H1 (cell line): Measurements from ENCODE around the gene SUSD1. TPM values are rescaled to one million over a fixed set of nuclear protein-coding genes. Genes with fewer than 3 reads are reported as not detected.

Source experiments
- CTCF ChIA-PET: fragments of 300-600 bp; sonication (Branson Sonifier 250); formaldehyde crosslinking; loops from one replicate; lab custom pipeline; 2021; ENCODE audit not compliant: partially characterized antibody; lab: Charles Lee
- POLR2A ChIA-PET: fragments of 300-600 bp; sonication (Branson Sonifier 250); formaldehyde crosslinking; loops from one replicate; lab custom pipeline; 2021; ENCODE audit warnings: inconsistent platforms; ENCODE audit not compliant: partially characterized antibody; lab: Charles Lee
- DNase-seq, 2 experiments: peaks; one replicate each; pipeline versions ENCODE4 v3.0.0 to v3.0.0-alpha.2; 2010 to 2022; ENCODE audit warnings: low spot score in 2 of 2, low read depth in 1 of 2, mixed read lengths in 1 of 2
- FAIRE-seq: peaks from 2 replicates; lab custom pipeline; 2011; peaks lifted over from hg19 to GRCh38; lab: Jason Lieb, UNC
- H2AFZ ChIP-seq: 2 replicates; pipeline ENCODE4 v1.8.1; 2012; ENCODE audit warnings: low read length, inconsistent platforms
- H2AK5ac ChIP-seq: 2 replicates; pipeline ENCODE4 v1.6.1; 2013; ENCODE audit warnings: low read depth, low read length
- H2BK120ac ChIP-seq: replicated peaks from 2 replicates; pipeline ENCODE3; 2013; ENCODE audit warnings: low read depth, low read length, inconsistent platforms
- H2BK12ac ChIP-seq: 2 replicates; pipeline ENCODE4 v1.6.1; 2013; ENCODE audit warnings: low read depth, low read length
- H2BK15ac ChIP-seq: 2 replicates; pipeline ENCODE4 v1.6.1; 2013; ENCODE audit warnings: low read length
- H2BK20ac ChIP-seq: 2 replicates; pipeline ENCODE4 v1.6.1; 2013; ENCODE audit warnings: low read length
- H2BK5ac ChIP-seq: 2 replicates; pipeline ENCODE4 v1.6.1; 2013; ENCODE audit warnings: low read depth, low read length
- H3K14ac ChIP-seq: 2 replicates; pipeline ENCODE4 v1.6.1; 2013; ENCODE audit warnings: inconsistent platforms; ENCODE audit not compliant: insufficient read length
- H3K18ac ChIP-seq: 2 replicates; pipeline ENCODE4 v1.6.1; 2013; ENCODE audit warnings: low read length; ENCODE audit errors: extremely low read depth
- H3K23ac ChIP-seq: 2 replicates; pipeline ENCODE4 v1.6.1; 2013; ENCODE audit warnings: inconsistent platforms; ENCODE audit not compliant: insufficient read length
- H3K23me2 ChIP-seq: 2 replicates; pipeline ENCODE4 v1.6.1; 2013; ENCODE audit warnings: low read depth, low read length
- H3K27ac ChIP-seq: 2 replicates; pipeline ENCODE4 v1.6.1; 2011; ENCODE audit warnings: low read depth, low read length, inconsistent platforms
- H3K27me3 ChIP-seq, 4 experiments: replicated peaks in 1 of 4; 1 replicate in 1 of 4; 2 replicates in 3 of 4; pipeline versions ENCODE4 v1.6.1 to v1.8.1; 2011 to 2013; ENCODE audit warnings: low read length in 3 of 4, mild to moderate bottlenecking in 3 of 4, inconsistent platforms in 2 of 4, mixed read lengths in 2 of 4, moderate library complexity in 1 of 4; ENCODE audit not compliant: control insufficient read depth in 3 of 4, insufficient read depth in 3 of 4; ENCODE audit errors: extremely low read depth in 1 of 4
- H3K36me3 ChIP-seq, 4 experiments: 2 replicates each; pipeline versions ENCODE4 v1.6.1 to v1.8.1; 2011 to 2013; ENCODE audit warnings: mild to moderate bottlenecking in 4 of 4, low read length in 3 of 4, moderate library complexity in 2 of 4, control low read depth in 1 of 4, inconsistent platforms in 1 of 4; ENCODE audit not compliant: insufficient read depth in 4 of 4, control insufficient read depth in 2 of 4
- H3K4ac ChIP-seq: replicated peaks from 2 replicates; pipeline ENCODE3; 2013; ENCODE audit warnings: low read length, low read depth, mixed read lengths, inconsistent platforms; ENCODE audit not compliant: insufficient read length
- H3K4me1 ChIP-seq, 4 experiments: replicated peaks in 1 of 4; 1 replicate in 1 of 4; 2 replicates in 3 of 4; pipeline versions ENCODE4 v1.6.1 to v1.8.1; 2011 to 2013; ENCODE audit warnings: low read length in 3 of 4, inconsistent platforms in 2 of 4, mixed read lengths in 1 of 4; ENCODE audit not compliant: insufficient read depth in 4 of 4, control insufficient read depth in 3 of 4
- H3K4me2 ChIP-seq, 2 experiments: 2 replicates each; pipeline versions ENCODE4 v1.6.1 to v1.8.1; 2011 to 2013; ENCODE audit warnings: low read depth in 2 of 2, low read length in 2 of 2, control low read depth in 1 of 2, inconsistent platforms in 1 of 2, mild to moderate bottlenecking in 1 of 2; ENCODE audit not compliant: insufficient read depth in 1 of 2
- H3K4me3 ChIP-seq, 4 experiments: fragments of 200-600, 300-600 bp in 1 of 4; sonication (generic), shearing (Covaris generic), sonication (Bioruptor Twin) in 1 of 4; 2 replicates each; pipeline versions ENCODE4 v1.5.1 to v1.8.1; 2011 to 2016; ENCODE audit warnings: low read length in 4 of 4, low read depth in 3 of 4, control low read depth in 2 of 4, inconsistent platforms in 2 of 4, mild to moderate bottlenecking in 2 of 4, mixed read lengths in 1 of 4, moderate library complexity in 1 of 4; ENCODE audit not compliant: insufficient read depth in 2 of 4; ENCODE audit errors: extremely low read depth in 1 of 4
- H3K56ac ChIP-seq: replicated peaks from 2 replicates; pipeline ENCODE3; 2013; ENCODE audit warnings: low read depth, mild to moderate bottlenecking, mixed read lengths, low read length, inconsistent platforms; ENCODE audit not compliant: insufficient read length
- H3K79me1 ChIP-seq: 2 replicates; pipeline ENCODE4 v1.6.1; 2013; ENCODE audit warnings: low read depth, low read length, control low read depth
- H3K79me2 ChIP-seq, 2 experiments: 2 replicates each; pipeline versions ENCODE4 v1.6.1 to v1.8.1; 2012 to 2013; ENCODE audit warnings: low read length in 2 of 2, mild to moderate bottlenecking in 2 of 2, inconsistent platforms in 1 of 2; ENCODE audit not compliant: insufficient read depth in 2 of 2, control insufficient read depth in 1 of 2
- H3K9ac ChIP-seq, 4 experiments: replicated peaks in 1 of 4; 1 replicate in 1 of 4; 2 replicates in 3 of 4; pipeline versions ENCODE4 v1.6.1 to v1.8.1; 2011 to 2013; ENCODE audit warnings: low read depth in 3 of 4, low read length in 3 of 4, control low read depth in 2 of 4, mild to moderate bottlenecking in 2 of 4, moderate library complexity in 2 of 4, inconsistent platforms in 1 of 4; ENCODE audit errors: extremely low read depth in 1 of 4
- H3K9me3 ChIP-seq, 2 experiments: 2 replicates each; pipeline versions ENCODE4 v1.6.1 to v1.8.1; 2012 to 2013; ENCODE audit warnings: mild to moderate bottlenecking in 2 of 2, moderate library complexity in 2 of 2, control low read depth in 1 of 2, inconsistent platforms in 1 of 2, low read depth in 1 of 2, low read length in 1 of 2, mixed read lengths in 1 of 2; ENCODE audit not compliant: insufficient read depth in 2 of 2
- H4K20me1 ChIP-seq, 2 experiments: replicated peaks in 1 of 2; 2 replicates each; pipeline versions ENCODE3 to v1.8.1; 2011 to 2013; ENCODE audit warnings: inconsistent platforms in 2 of 2, low read length in 2 of 2, mild to moderate bottlenecking in 1 of 2; ENCODE audit not compliant: insufficient read depth in 2 of 2, control insufficient read depth in 1 of 2
- H4K5ac ChIP-seq: 2 replicates; pipeline ENCODE4 v1.6.1; 2013; ENCODE audit warnings: low read length, low read depth, mixed read lengths, inconsistent platforms; ENCODE audit not compliant: insufficient read length
- H4K8ac ChIP-seq: 2 replicates; pipeline ENCODE4 v1.8.0; 2013; ENCODE audit warnings: mild to moderate bottlenecking, moderate library complexity, low read length, inconsistent platforms; ENCODE audit not compliant: insufficient read depth; ENCODE audit errors: extremely low read depth
- H4K91ac ChIP-seq: replicated peaks from 2 replicates; pipeline ENCODE3; 2013; ENCODE audit warnings: low read length, mixed read lengths, inconsistent platforms; ENCODE audit not compliant: insufficient read length
- BACH1 ChIP-seq: IDR thresholded peaks from 2 replicates; pipeline ENCODE4 v1.6.1; 2012; ENCODE audit warnings: low read length, improper control_type of control experiment
- CBX5 ChIP-seq: fragments of 300-800, 300-1000 bp; sonication (generic); IDR thresholded peaks from 2 replicates; pipeline ENCODE4 v1.7.1; 2016; ENCODE audit warnings: antibody characterized with exemption, low read length, low read depth
- CTBP2 ChIP-seq: IDR thresholded peaks from 2 replicates; pipeline ENCODE4 v1.7.0; 2011; ENCODE audit warnings: borderline replicate concordance, mild to moderate bottlenecking, moderate library complexity, mixed read lengths, low read length; ENCODE audit not compliant: insufficient read depth, insufficient read length
- JUN ChIP-seq: IDR thresholded peaks from 2 replicates; pipeline ENCODE4 v1.6.1; 2011; ENCODE audit warnings: low read depth, mild to moderate bottlenecking, improper control_type of control experiment, low read length
- KDM4A ChIP-seq: IDR thresholded peaks from one replicate; pipeline ENCODE4 v1.7.1; 2012; ENCODE audit warnings: low read depth, mild to moderate bottlenecking, moderate library complexity, low read length, inconsistent platforms; ENCODE audit not compliant: severe bottlenecking
- MAFK ChIP-seq: IDR thresholded peaks from 2 replicates; pipeline ENCODE4 v1.6.1; 2012; ENCODE audit warnings: low read depth, mild to moderate bottlenecking, improper control_type of control experiment, low read length
- RBBP5 ChIP-seq: IDR thresholded peaks from 2 replicates; pipeline ENCODE4 v1.7.1; 2012; ENCODE audit warnings: low read depth, mild to moderate bottlenecking, inconsistent platforms, low read length, moderate library complexity, borderline replicate concordance
- WGBS, 2 experiments: shearing (Covaris generic) in 1 of 2; methylation state at CpG; one replicate each; pipeline versions ENCODE4 v1.1.6 to v1.1.7; 2013 to 2015; ENCODE audit warnings: low lambda C conversion rate in 2 of 2, mixed read lengths in 2 of 2, inconsistent platforms in 1 of 2, low coverage in 1 of 2, missing lambda C conversion rate in 1 of 2; ENCODE audit not compliant: insufficient replicate concordance in 2 of 2, insufficient coverage in 1 of 2, insufficient read length in 1 of 2; ENCODE audit errors: extremely low coverage in 1 of 2, missing lambda C conversion rate in 1 of 2; 5-methylcytosine and 5-hydroxymethylcytosine counted together
- polyA plus RNA-seq, 7 experiments: library from polyadenylated mRNA; depleted of rRNA in 3 of 7; stranded (reverse) in 5 of 7; unstranded in 2 of 7; fragments of >200 nt in 5 of 7; fragments of 200-250 nt in 2 of 7; gene quantifications; 1 replicate in 5 of 7; 2 replicates in 1 of 7; 4 replicates in 1 of 7; pipeline versions ENCODE4 v1.2.1 to v1.2.3, GENCODE V29; 2011 to 2013; ENCODE audit warnings: missing spikeins in 2 of 7, mixed read lengths in 2 of 7
- total RNA-seq: library from RNA; stranded (reverse); fragmentation: NEBNext Ultra II Directional; extraction: Animal tissue kit (Norgen Biotek cat#: 25700); gene quantifications from 2 replicates; pipeline ENCODE4 v1.2.1, GENCODE V29; 2021
- TF ChIP-seq, protein P1 (sequence below): IDR thresholded peaks from 2 replicates; pipeline ENCODE4 v1.6.1; 2012; ENCODE audit warnings: inconsistent platforms
- TF ChIP-seq, protein P2 (sequence below): IDR thresholded peaks from 2 replicates; pipeline ENCODE4 v1.6.1; 2011; ENCODE audit warnings: low read depth, mild to moderate bottlenecking, low read length; ENCODE audit not compliant: insufficient read depth

SUSD1 gene
- total and polyA plus RNA-seq, 2 of the 8 experiments (the other 6 are each of a cell fraction or from before 2014, with no cell fraction given) = 2.8 to 7.2 TPM

DNA sequence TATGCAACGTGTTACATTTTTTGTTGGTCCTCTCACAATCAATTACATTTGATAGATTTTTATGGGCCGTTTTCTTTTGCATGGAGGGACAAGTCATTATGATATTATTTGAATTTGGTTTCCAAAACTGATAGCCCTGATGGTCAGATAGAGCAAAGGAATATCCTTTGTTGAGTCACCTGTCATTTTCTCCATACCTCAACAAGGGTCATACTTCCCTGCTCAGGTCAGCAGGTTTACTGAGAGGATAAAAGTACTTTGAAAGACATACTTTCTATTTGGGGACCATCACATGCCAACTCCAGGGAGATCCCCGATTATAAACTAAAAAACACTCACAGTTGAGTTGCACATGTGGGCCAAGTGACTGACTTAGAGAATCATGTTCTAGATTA lies 132.9 kb downstream of the SUSD1 start:
- no peaks in the 10 kb centered on the region for H3K79me2 ChIP-seq
- no peak overlapping the region for H3K18ac ChIP-seq
- DNase-seq (no peak), FAIRE-seq (no peak)
- TF ChIP-seq, protein P1, sequence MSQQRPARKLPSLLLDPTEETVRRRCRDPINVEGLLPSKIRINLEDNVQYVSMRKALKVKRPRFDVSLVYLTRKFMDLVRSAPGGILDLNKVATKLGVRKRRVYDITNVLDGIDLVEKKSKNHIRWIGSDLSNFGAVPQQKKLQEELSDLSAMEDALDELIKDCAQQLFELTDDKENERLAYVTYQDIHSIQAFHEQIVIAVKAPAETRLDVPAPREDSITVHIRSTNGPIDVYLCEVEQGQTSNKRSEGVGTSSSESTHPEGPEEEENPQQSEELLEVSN = no peak
- TF ChIP-seq, protein P2, sequence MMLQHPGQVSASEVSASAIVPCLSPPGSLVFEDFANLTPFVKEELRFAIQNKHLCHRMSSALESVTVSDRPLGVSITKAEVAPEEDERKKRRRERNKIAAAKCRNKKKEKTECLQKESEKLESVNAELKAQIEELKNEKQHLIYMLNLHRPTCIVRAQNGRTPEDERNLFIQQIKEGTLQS = no peak
- TF ChIP-seq BACH1 (no peak), CTBP2 (no peak), CBX5 (no peak), KDM4A (no peak), MAFK (no peak), JUN (no peak), RBBP5 (no peak)
- no peak overlapping the region for H3K23ac ChIP-seq
- no peak overlapping the region for H3K4me3 ChIP-seq
- H3K56ac ChIP-seq = no peak overlapping the region
- H4K8ac ChIP-seq = no peak overlapping the region
- no peaks in the 10 kb centered on the region for H3K27me3 ChIP-seq
- H2AFZ ChIP-seq = no peak overlapping the region
- H3K4ac ChIP-seq = no peak overlapping the region
- no peak overlapping the region for H2BK120ac ChIP-seq
- peak overlapping the region in 1 of 2 experiments; percentile 33; a peak in 1 of 4 replicates for H3K4me2 ChIP-seq
- no peak overlapping the region for H3K14ac ChIP-seq
- peak overlapping the region; percentile 86; the same call in 1 of the 2 replicates for H2BK5ac ChIP-seq
- H3K79me1 ChIP-seq = no peaks in the 10 kb centered on the region
- 74% methylated on average over 3 of the region's 3 CpGs; no CpG with 5 or more reads in 1 of the 2 experiments for WGBS, 2 experiments
- no peak overlapping the region for H3K9ac ChIP-seq
- H2AK5ac ChIP-seq = 0 out of 2 replicates have a peak overlapping the region, but pooled peaks have one; percentile 31
- no peaks in the 10 kb centered on the region; the same call in 1 of the 2 replicates for H3K23me2 ChIP-seq
- no peaks in the 10 kb centered on the region for H4K20me1 ChIP-seq
- H2BK12ac ChIP-seq = no peak overlapping the region
- no peaks in the 10 kb centered on the region for H3K36me3 ChIP-seq
- no peak overlapping the region for H3K27ac ChIP-seq
- H2BK20ac ChIP-seq = no peak overlapping the region
- CTCF ChIA-PET = interaction anchor here (1.3 kb wide), 1 partner anchor 10 kb away, joined by 3 read pairs; no protein-coding TSS in a partner anchor
- H4K5ac ChIP-seq = no peak overlapping the region
- no peaks in the 10 kb centered on the region for H3K9me3 ChIP-seq
- peaks cover 5 to 16% (median 9%) of the 10 kb centered on the region in 4 experiments for H3K4me1 ChIP-seq
- POLR2A ChIA-PET = no interaction called here
- H4K91ac ChIP-seq = no peak overlapping the region
- H2BK15ac ChIP-seq = no peak overlapping the region
